Measurements from ENCODE around the gene FAAP20. TPM values are rescaled to one million over a fixed set of nuclear protein-coding genes. Genes with fewer than 3 reads are reported as not detected.

Gene FAAP20
- total and polyA plus RNA-seq, 9 of the 15 experiments (the other 6 are each of a cell fraction or from before 2014, with no cell fraction given): 0.58 to 143 (median 9.9) TPM

DNA sequence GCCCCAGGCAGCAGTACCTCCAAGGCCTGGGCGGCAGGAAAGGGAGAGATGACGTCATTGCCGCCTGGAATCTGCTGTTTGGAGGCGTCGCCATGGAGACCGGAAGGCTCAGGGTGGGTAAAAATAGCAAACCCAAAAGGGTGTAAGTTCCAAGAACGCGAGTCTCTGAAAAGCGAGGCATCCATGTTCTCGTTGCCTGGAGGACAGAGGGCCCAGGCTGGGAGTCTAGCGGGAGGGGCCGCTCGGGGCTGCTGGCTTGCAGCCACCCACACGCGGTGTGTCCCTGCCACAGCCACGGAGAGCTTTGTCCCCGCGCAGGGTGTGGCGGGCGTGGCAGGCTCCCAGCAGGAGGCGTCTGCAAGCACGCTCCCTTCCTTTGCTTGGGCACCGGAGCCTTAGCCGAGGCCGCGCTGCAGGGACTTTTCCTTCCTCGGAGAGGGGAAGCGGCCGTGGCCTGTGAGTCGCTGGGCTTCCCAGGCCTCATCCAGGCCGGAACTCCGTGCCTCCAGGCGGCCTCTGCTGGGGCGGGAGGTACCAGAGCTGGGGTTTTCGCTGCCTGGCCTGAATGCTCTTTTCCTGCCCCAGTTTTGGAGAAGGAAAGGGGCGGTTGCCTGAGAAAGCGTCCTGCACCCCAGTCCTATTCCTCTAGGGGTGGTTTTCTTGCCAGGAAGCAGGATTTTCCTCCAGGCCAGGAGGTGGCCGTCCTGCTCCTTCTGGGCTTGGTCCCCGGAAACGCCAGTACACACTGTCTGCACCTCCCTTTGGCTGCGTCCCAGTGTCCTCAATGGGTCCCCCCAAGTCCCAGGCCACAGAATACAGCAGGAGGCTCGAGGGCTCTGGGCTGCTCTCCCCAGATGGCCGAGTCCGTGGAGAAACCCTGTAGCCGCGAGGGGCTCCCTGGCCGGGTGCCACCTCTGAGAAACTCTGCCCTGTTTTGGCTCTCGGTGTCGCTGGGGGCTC is 18.2 kb upstream of the FAAP20 start:
- Histone ChIP-seq H3K27ac (ENCODE audit: extremely low read depth, low read depth, low read length) (peak overlapping the region; percentile 57; the same call in 2 of the 3 replicates), H3K36me3 (ENCODE audit: control insufficient read depth, insufficient read depth, low read length) (no peaks in the 10 kb centered on the region), H2AFZ (ENCODE audit: low read depth, low read length) (peak overlapping the region; percentile 98), H3K9me3 (replicated peaks; ENCODE audit: control insufficient read depth, insufficient read depth, low read depth, low read length) (no peaks in the 10 kb centered on the region), H3K9me1 (ENCODE audit: control insufficient read depth, insufficient read depth, low read length) (no peaks in the 10 kb centered on the region), H3K79me2 (ENCODE audit: control insufficient read depth, insufficient read depth, low read length) (no peaks in the 10 kb centered on the region), H3K4me2 (ENCODE audit: insufficient read depth, low read length) (peak overlapping the region; percentile 69), H3K4me3 (no peak overlapping the region), H3K27me3 (ENCODE audit: control insufficient read depth in 2 of 2, insufficient read depth in 2 of 2, low read length in 2 of 2) (no peaks in the 10 kb centered on the region), H3K4me1 (replicated peaks in 1 of 2; ENCODE audit: control insufficient read depth in 2 of 2, insufficient read depth in 2 of 2, low read length in 2 of 2) (peaks cover 20 to 78% of the 10 kb centered on the region in 2 experiments), H4K20me1 (replicated peaks; ENCODE audit: control insufficient read depth, insufficient read depth, low read length) (no peaks in the 10 kb centered on the region), H3K9ac (ENCODE audit: insufficient read depth in 1 of 2, low read depth in 2 of 2, low read length in 2 of 2) (peak overlapping the region; percentile 62 to 87)
- peak; percentile 94 for FAIRE-seq
- BruUV-seq (replicated peaks): no TSS peak
- in situ Hi-C loops (cut with MboI): no loop called here
- ChIA-PET CTCF (ENCODE audit: low intra/inter-chr PET ratio) (no interaction called here), POLR2A (interaction anchor here (0.5 to 1.4 kb wide), 6 partner anchors 13 to 269 kb away, joined by 3 to 6 read pairs (median 4); no protein-coding TSS in a partner anchor)
- DNase-seq (ENCODE audit: extremely low read depth in 1 of 4, low spot score in 3 of 4): peak; percentile 79 to 88 (median 82)
- ATAC-seq: peak; percentile 80
- 28% methylated on average over 47 of the region's 49 CpGs for WGBS (ENCODE audit: insufficient coverage, low coverage, missing lambda C conversion rate)
- intact Hi-C loops (cut with micrococcal nuclease): no loop called here
- peak; percentile 18; the same call in 1 of the 2 replicates for TF ChIP-seq LEF1 (IDR thresholded peaks at IDR 0.05)
- TF ChIP-seq MAFK (IDR thresholded peaks at IDR 0.05; ENCODE audit: low read length): no peak
- TF ChIP-seq, protein P1, sequence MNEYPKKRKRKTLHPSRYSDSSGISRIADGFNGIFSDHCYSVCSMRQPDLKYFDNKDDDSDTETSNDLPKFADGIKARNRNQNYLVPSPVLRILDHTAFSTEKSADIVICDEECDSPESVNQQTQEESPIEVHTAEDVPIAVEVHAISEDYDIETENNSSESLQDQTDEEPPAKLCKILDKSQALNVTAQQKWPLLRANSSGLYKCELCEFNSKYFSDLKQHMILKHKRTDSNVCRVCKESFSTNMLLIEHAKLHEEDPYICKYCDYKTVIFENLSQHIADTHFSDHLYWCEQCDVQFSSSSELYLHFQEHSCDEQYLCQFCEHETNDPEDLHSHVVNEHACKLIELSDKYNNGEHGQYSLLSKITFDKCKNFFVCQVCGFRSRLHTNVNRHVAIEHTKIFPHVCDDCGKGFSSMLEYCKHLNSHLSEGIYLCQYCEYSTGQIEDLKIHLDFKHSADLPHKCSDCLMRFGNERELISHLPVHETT (CRISPR knock-in tag; conservative IDR thresholded peaks at IDR 0.05 in 1 of 2, IDR thresholded peaks at IDR 0.05 in 1 of 2): peak in 1 of 2 experiments; percentile 76; a peak in 2 of 4 replicates
- TF ChIP-seq TOE1 (IDR thresholded peaks at IDR 0.05; ENCODE audit: borderline replicate concordance): no peak
- peak; percentile 71; the same call in 1 of the 2 replicates for TF ChIP-seq TOE1 (CRISPR knock-in tag; IDR thresholded peaks at IDR 0.05; ENCODE audit: borderline replicate concordance, low read depth)
- TF ChIP-seq DEAF1 (CRISPR knock-in tag; IDR thresholded peaks at IDR 0.05): no peak
- peak; percentile 83 to 84 for TF ChIP-seq MAZ (CRISPR knock-in tag; conservative IDR thresholded peaks at IDR 0.05 in 1 of 2, IDR thresholded peaks at IDR 0.05 in 1 of 2)
- peak; percentile 38; the same call in 1 of the 2 replicates for TF ChIP-seq NKRF (IDR thresholded peaks at IDR 0.05; ENCODE audit: borderline replicate concordance)
- TF ChIP-seq, protein P2, sequence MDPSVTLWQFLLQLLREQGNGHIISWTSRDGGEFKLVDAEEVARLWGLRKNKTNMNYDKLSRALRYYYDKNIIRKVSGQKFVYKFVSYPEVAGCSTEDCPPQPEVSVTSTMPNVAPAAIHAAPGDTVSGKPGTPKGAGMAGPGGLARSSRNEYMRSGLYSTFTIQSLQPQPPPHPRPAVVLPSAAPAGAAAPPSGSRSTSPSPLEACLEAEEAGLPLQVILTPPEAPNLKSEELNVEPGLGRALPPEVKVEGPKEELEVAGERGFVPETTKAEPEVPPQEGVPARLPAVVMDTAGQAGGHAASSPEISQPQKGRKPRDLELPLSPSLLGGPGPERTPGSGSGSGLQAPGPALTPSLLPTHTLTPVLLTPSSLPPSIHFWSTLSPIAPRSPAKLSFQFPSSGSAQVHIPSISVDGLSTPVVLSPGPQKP (CRISPR knock-in tag; IDR thresholded peaks at IDR 0.05): no peak
- TF ChIP-seq SP2 (IDR thresholded peaks at IDR 0.05; ENCODE audit: extremely low read depth, low read depth, low read length, poor library complexity, severe bottlenecking): no peak
- TF ChIP-seq FOXP1 (CRISPR knock-in tag; IDR thresholded peaks at IDR 0.05): 0 out of 2 replicates have a peak, but pooled peaks have one; percentile 37
- TF ChIP-seq NCOA6 (IDR thresholded peaks at IDR 0.05): no peak
- TF ChIP-seq BRD9 (IDR thresholded peaks at IDR 0.05; ENCODE audit: low read depth, partially characterized antibody): no peak
